Measurements from ENCODE around the gene HAO2. TPM values are rescaled to one million over a fixed set of nuclear protein-coding genes. Genes with fewer than 3 reads are reported as not detected.
A peak's percentile ranks its signal among the peaks of the same experiment; 100 is the strongest.
"Not testable (repeated sequence)": the region's sequence is repeated elsewhere in the genome, so short reads cannot be mapped to it uniquely, and the experiment has no call there.

Gene HAO2
- total RNA-seq, 1 donor from 2014 or later, result not detected

DNA sequence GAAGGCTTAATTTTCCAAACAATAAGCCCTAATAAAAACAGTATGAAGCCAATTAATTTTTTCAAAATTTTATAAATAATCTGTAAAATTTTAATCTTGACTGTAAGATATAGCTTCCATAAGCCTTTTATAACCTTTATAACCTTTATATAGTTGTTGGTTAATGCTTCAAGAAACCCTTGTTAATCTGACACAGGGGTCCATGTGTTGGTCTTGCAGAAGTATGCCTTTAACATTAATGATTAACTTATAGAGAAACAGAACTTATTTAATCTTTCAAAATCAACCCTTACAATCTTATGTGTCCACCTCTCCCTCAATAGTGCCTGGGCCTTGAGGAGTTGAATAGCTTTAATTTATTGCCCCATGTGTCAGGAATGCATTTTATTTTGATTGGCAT lies 23.2 kb upstream of the HAO2 start:
- Mint-ChIP-seq H3K4me1 (peaks cover 5% of the 10 kb centered on the region), H3K36me3 (ENCODE audit: low read depth) (peaks cover 2% of the 10 kb centered on the region), H3K27ac (ENCODE audit: unreplicated experiment) (no peak overlapping the region), H3K9me3 (no peaks in the 10 kb centered on the region), H3K27me3 (ENCODE audit: low read depth) (no peaks in the 10 kb centered on the region), H3K4me3 (no peak overlapping the region)
- TF ChIP-seq, protein P1, sequence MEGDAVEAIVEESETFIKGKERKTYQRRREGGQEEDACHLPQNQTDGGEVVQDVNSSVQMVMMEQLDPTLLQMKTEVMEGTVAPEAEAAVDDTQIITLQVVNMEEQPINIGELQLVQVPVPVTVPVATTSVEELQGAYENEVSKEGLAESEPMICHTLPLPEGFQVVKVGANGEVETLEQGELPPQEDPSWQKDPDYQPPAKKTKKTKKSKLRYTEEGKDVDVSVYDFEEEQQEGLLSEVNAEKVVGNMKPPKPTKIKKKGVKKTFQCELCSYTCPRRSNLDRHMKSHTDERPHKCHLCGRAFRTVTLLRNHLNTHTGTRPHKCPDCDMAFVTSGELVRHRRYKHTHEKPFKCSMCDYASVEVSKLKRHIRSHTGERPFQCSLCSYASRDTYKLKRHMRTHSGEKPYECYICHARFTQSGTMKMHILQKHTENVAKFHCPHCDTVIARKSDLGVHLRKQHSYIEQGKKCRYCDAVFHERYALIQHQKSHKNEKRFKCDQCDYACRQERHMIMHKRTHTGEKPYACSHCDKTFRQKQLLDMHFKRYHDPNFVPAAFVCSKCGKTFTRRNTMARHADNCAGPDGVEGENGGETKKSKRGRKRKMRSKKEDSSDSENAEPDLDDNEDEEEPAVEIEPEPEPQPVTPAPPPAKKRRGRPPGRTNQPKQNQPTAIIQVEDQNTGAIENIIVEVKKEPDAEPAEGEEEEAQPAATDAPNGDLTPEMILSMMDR (conservative IDR thresholded peaks at IDR 0.05), result no peak
- no peak for DNase-seq (ENCODE audit: low read depth, low spot score)

DNA sequence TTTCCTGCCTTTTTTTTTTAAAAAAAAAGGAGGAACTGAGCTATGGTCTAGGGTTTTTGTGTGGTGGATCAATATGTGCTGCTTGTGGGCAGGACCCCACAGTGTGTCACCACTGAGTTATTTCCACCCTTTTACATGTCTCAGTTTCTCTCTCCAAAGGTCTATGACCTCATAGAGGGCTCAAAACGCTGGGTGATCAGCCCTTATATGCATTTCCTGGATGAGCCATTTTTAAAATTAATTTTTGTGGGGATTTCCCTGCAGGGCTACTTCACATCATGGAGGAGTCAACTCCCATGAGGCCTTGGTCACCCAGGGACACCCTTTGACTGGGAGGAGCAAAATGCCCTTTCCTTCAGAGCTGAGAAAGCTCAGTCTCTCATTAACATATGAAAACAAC lies 20.7 kb upstream of the HAO2 start:
- Mint-ChIP-seq H3K36me3 (ENCODE audit: low read depth) (no peaks in the 10 kb centered on the region), H3K9me3 (no peaks in the 10 kb centered on the region), H3K27me3 (ENCODE audit: low read depth) (no peaks in the 10 kb centered on the region), H3K4me1 (peaks cover 5% of the 10 kb centered on the region), H3K4me3 (no peak overlapping the region), H3K27ac (ENCODE audit: unreplicated experiment) (peak overlapping the region; percentile 13)
- no peak for DNase-seq (ENCODE audit: low read depth, low spot score)
- TF ChIP-seq, protein P1 (conservative IDR thresholded peaks at IDR 0.05), result no peak

DNA sequence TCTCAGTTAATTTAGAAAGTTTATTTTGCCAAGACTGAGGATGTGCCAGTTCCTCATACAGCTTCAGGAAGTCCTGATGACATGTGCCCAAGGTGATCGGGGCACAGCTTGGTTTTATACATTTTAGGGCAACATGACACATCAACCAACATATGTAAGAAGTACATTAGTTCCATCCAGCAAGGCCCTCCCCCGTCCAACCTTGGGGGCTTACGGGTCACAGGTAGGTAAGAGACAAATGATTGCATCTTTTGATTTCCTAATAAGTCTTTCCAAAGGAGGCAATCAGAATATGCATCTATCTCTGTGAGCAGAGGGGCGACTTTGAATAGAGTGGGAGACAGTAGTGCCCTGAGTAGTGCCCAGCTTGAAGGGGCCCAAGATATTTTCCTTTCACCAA lies 19.6 kb upstream of the HAO2 start:
- H3K36me3 Mint-ChIP-seq (ENCODE audit: low read depth), result no peaks in the 10 kb centered on the region
- H3K9me3 Mint-ChIP-seq, result no peaks in the 10 kb centered on the region

DNA sequence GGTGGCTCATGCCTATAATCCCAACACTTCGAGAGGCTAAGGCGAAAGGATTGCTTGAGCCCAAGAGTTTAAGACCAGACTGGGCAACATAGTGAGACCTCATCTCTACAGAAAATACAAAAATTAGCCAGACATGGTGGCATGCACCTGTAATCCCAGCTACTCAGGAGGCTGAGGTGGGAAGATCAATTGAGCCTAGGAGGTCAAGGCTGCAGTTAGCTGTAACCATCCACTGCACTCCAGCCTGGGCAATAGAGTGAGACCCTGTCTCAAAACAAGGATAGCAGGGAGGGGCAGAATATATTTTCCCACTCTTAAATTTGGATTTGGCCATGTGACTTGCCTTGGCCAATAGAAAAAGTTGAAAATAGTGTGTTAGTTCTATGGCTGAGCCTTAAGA lies 17.7 kb upstream of the HAO2 start:
- H3K4me3 Mint-ChIP-seq; H3K4me1 Mint-ChIP-seq; H3K27me3 Mint-ChIP-seq (ENCODE audit: low read depth); H3K36me3 Mint-ChIP-seq (ENCODE audit: low read depth); H3K27ac Mint-ChIP-seq (ENCODE audit: unreplicated experiment); H3K9me3 Mint-ChIP-seq; DNase-seq (ENCODE audit: low read depth, low spot score): not testable (repeated sequence)

More for the DNA sequence above, 19.6 kb upstream of the HAO2 start:
- no peak overlapping the region for H3K4me3 Mint-ChIP-seq
- TF ChIP-seq, protein P1 (conservative IDR thresholded peaks at IDR 0.05), result no peak
- H3K27ac Mint-ChIP-seq (ENCODE audit: unreplicated experiment), result no peak overlapping the region
- peaks cover 5% of the 10 kb centered on the region for H3K4me1 Mint-ChIP-seq
- DNase-seq (ENCODE audit: low read depth, low spot score), result no peak
- no peaks in the 10 kb centered on the region for H3K27me3 Mint-ChIP-seq (ENCODE audit: low read depth)

DNA sequence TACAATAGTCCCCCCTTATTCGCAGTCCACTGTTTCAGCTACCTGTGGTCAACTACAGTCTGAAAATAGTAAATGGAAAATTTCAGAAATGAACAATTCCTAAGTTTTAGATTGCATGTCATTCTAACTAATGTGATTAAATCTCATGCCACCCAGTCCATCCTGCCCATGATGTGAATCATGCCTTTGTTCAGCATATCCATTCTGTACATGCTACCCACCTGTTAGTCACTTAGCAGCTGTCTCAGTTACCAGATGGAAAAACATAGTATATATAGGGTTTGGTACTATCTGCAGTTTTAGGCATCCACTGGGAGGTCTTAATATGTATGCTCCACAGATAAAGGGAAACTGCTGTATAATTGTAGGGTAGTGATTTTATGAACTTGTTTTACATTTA lies 16.6 kb upstream of the HAO2 start:
- no peak for DNase-seq (ENCODE audit: low read depth, low spot score)
- H3K27ac Mint-ChIP-seq (ENCODE audit: unreplicated experiment), result no peak overlapping the region
- no peak overlapping the region for H3K4me3 Mint-ChIP-seq
- H3K27me3 Mint-ChIP-seq (ENCODE audit: low read depth), result no peaks in the 10 kb centered on the region
- peaks cover 5% of the 10 kb centered on the region for H3K4me1 Mint-ChIP-seq
- peaks cover 3% of the 10 kb centered on the region for H3K36me3 Mint-ChIP-seq (ENCODE audit: low read depth)
- TF ChIP-seq, protein P1 (conservative IDR thresholded peaks at IDR 0.05), result no peak
- peaks cover 3% of the 10 kb centered on the region for H3K9me3 Mint-ChIP-seq

DNA sequence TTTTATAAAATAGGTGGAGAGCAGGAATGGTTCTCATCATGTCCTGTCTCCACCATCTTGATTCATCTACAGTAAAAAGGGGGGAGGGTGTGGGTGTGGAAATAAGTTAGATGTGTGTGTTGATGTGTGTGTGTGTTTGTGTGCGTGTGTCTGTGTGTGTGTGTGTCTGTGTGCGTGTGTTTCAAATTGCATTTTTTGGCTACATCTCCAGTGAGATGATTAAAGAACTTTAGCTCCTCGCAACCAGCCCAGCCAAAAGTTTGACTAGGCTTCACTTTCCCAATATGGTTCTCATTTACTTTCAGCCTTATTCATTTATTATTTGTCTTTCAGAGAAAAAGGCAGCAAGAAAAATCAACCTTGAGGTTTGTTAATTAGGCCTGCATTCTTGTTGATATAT lies 14.7 kb upstream of the HAO2 start:
- Mint-ChIP-seq H3K36me3 (ENCODE audit: low read depth) (peaks cover 3% of the 10 kb centered on the region), H3K27ac (ENCODE audit: unreplicated experiment) (no peak overlapping the region), H3K4me1 (no peaks in the 10 kb centered on the region)

More for the DNA sequence above, 14.7 kb upstream of the HAO2 start:
- Mint-ChIP-seq H3K27me3 (ENCODE audit: low read depth) (no peaks in the 10 kb centered on the region), H3K4me3 (no peak overlapping the region), H3K9me3 (peaks cover 3% of the 10 kb centered on the region)
- TF ChIP-seq, protein P1 (conservative IDR thresholded peaks at IDR 0.05), result no peak
- no peak for DNase-seq (ENCODE audit: low read depth, low spot score)
